GM21717 (cell line): ENCODE results near the gene MAD2L2.

Experiments used
- ATAC-seq: cut with Tn5 transposase; IDR thresholded peaks from one replicate; pipeline ENCODE4 v1.9.1; 2021; ENCODE audit warnings: mild to moderate bottlenecking, moderate library complexity; ENCODE audit not compliant: unreplicated experiment

MAD2L2 gene

GRCh38 chr1:11681071-11681771 lies at the start of gene MAD2L2:
TSS of gene MAD2L2 (minus strand) at chr1:11681148. CDS start at chr1:11680601, 547 bp downstream.
- peak; percentile 75 for ATAC-seq

- no peak for ATAC-seq
Measured at GRCh38 chr1:11730429-11730891, 49.5 kb upstream of the MAD2L2 start.

- ATAC-seq: no peak
Measured at GRCh38 chr1:11729498-11730428, 48.8 kb upstream of the MAD2L2 start.

- no peak for ATAC-seq
Measured at GRCh38 chr1:11729155-11729497, 48.2 kb upstream of the MAD2L2 start.

- ATAC-seq: no peak
Measured at GRCh38 chr1:11728126-11728806, 47.3 kb upstream of the MAD2L2 start.

- ATAC-seq: no peak
Measured at GRCh38 chr1:11727119-11727518, 46.2 kb upstream of the MAD2L2 start.

GRCh38 chr1:11725616-11726015 lies 44.7 kb upstream of the MAD2L2 start:
- no peak for ATAC-seq

- ATAC-seq: no peak
Measured at GRCh38 chr1:11722538-11722937, 41.6 kb upstream of the MAD2L2 start.

GRCh38 chr1:11721311-11721710 lies 40.4 kb upstream of the MAD2L2 start:
- ATAC-seq: no peak

- ATAC-seq: no peak
Measured at GRCh38 chr1:11720525-11720924, 39.6 kb upstream of the MAD2L2 start.

GRCh38 chr1:11720033-11720376 lies 39.1 kb upstream of the MAD2L2 start:
- ATAC-seq: no peak

- ATAC-seq: no peak
Measured at GRCh38 chr1:11719313-11720032, 38.5 kb upstream of the MAD2L2 start.

GRCh38 chr1:11714831-11715575 lies 34.1 kb upstream of the MAD2L2 start:
- ATAC-seq: no peak

GRCh38 chr1:11713095-11713494 lies 32.1 kb upstream of the MAD2L2 start:
- no peak for ATAC-seq

- no peak for ATAC-seq
Measured at GRCh38 chr1:11712285-11712684, 31.3 kb upstream of the MAD2L2 start.

GRCh38 chr1:11711490-11711889 lies 30.5 kb upstream of the MAD2L2 start:
- no peak for ATAC-seq

- no peak for ATAC-seq
Measured at GRCh38 chr1:11708554-11709350, 27.8 kb upstream of the MAD2L2 start.

GRCh38 chr1:11707621-11708276 lies 26.8 kb upstream of the MAD2L2 start:
- ATAC-seq: no peak

- ATAC-seq: no peak
Measured at GRCh38 chr1:11706292-11706691, 25.3 kb upstream of the MAD2L2 start.
